Eye (tissue), 1 donor: ENCODE data around the gene CES2.
"Not testable (repeated sequence)": the region's sequence is repeated elsewhere in the genome, so short reads cannot be mapped to it uniquely, and the experiment has no call there.

Experiments
- DNase-seq: peaks from one replicate; pipeline ENCODE4 v3.0.0-alpha.2; 2015

The CES2 gene

GRCh38 chr16:66991545-66992077, 56.3 kb downstream of the CES2 start:
- DNase-seq = no peak

- DNase-seq = not testable (repeated sequence)
Observed at GRCh38 chr16:66993558-66993957, 58.2 kb downstream of the CES2 start.
